NCI-H524 (cell line): Measurements from ENCODE around the gene ZNF319.
"Not testable (repeated sequence)": the region's sequence is repeated elsewhere in the genome, so short reads cannot be mapped to it uniquely, and the experiment has no call there.

Experiments used
- DNase-seq, 2 experiments: peaks; one replicate each; lab custom pipeline; 2025; lab: John Stamatoyannopoulos, UW

Gene ZNF319

GRCh38 chr16:58021661-58022551, 21.4 kb upstream of the ZNF319 start:
- DNase-seq = no peak

- DNase-seq = peak in 1 of 2 experiments; percentile 57
These were observed 20.4 kb upstream of the ZNF319 start for GRCh38 chr16:58020628-58021521.

- no peak for DNase-seq
These were observed 19.5 kb upstream of the ZNF319 start for GRCh38 chr16:58019866-58020538.

- DNase-seq = peak in 1 of 2 experiments; percentile 58
These were observed 18.3 kb upstream of the ZNF319 start for GRCh38 chr16:58018803-58019202.

GRCh38 chr16:58016840-58017446, 16.5 kb upstream of the ZNF319 start:
- DNase-seq = no peak

- no peak for DNase-seq
These were observed 12.9 kb upstream of the ZNF319 start for GRCh38 chr16:58013201-58013956.

- no peak for DNase-seq
These were observed 12.0 kb upstream of the ZNF319 start for GRCh38 chr16:58012481-58012880.

GRCh38 chr16:58011652-58012051, 11.2 kb upstream of the ZNF319 start:
- DNase-seq = no peak

- DNase-seq = no peak
These were observed 10.4 kb upstream of the ZNF319 start for GRCh38 chr16:58010886-58011285.

GRCh38 chr16:58009856-58010416, 9.5 kb upstream of the ZNF319 start:
- peak in 1 of 2 experiments; percentile 52 for DNase-seq

- not testable (repeated sequence) for DNase-seq
These were observed 4.3 kb upstream of the ZNF319 start for GRCh38 chr16:58004736-58005135.

GRCh38 chr16:58002936-58003335, 2.5 kb upstream of the ZNF319 start:
- no peak for DNase-seq

- no peak for DNase-seq
These were observed 1.9 kb upstream of the ZNF319 start for GRCh38 chr16:58002416-58002800.

- DNase-seq = no peak
These were observed 1.4 kb upstream of the ZNF319 start for GRCh38 chr16:58001781-58002415.

- DNase-seq = peak; percentile 84 to 93
These were observed 519 bp upstream of the ZNF319 start, which contains the start of gene USB1 for GRCh38 chr16:58000706-58001676. Gene USB1 (plus strand): TSS chr16:58001407. CDS start chr16:58001484, 77 bp downstream.

GRCh38 chr16:57999366-57999970, 1.0 kb downstream of the ZNF319 start:
- peak in 1 of 2 experiments; percentile 42 for DNase-seq

GRCh38 chr16:57998992-57999365, 1.5 kb downstream of the ZNF319 start:
- DNase-seq = no peak

GRCh38 chr16:57998486-57998885, 2.0 kb downstream of the ZNF319 start:
- DNase-seq = no peak
